CD8-positive, alpha-beta memory T cell (primary cell): ENCODE measurements around the gene MBOAT2. TPM values are rescaled to one million over a fixed set of nuclear protein-coding genes. Genes with fewer than 3 reads are reported as not detected.
"Not testable (repeated sequence)": the region's sequence is repeated elsewhere in the genome, so short reads cannot be mapped to it uniquely, and the experiment has no call there.

ENCODE experiments used
- CTCF ChIA-PET: fragments of 350-600 bp; sonication (Branson Sonifier 250); formaldehyde crosslinking; loops from one replicate; lab custom pipeline; 2021; ENCODE audit warnings: antibody characterized with exemption; lab: Charles Lee
- POLR2A ChIA-PET: fragments of 350-600 bp; sonication (Branson Sonifier 250); formaldehyde crosslinking; loops from one replicate; lab custom pipeline; 2021; ENCODE audit warnings: antibody characterized with exemption; lab: Charles Lee
- DNase-seq, 5 donors: peaks; one replicate each; pipeline versions ENCODE4 v3.0.0 to v3.0.0-alpha.2; 2020 to 2022; ENCODE audit warnings: mixed read lengths in 1 of 5
- H3K27ac ChIP-seq: one replicate; pipeline ENCODE4 v1.7.0; 2013; ENCODE audit warnings: low read depth, mild to moderate bottlenecking, low read length, moderate library complexity
- H3K27me3 ChIP-seq: 2 replicates; pipeline ENCODE4 v1.7.0; 2013; ENCODE audit warnings: low read length, mild to moderate bottlenecking; ENCODE audit not compliant: insufficient read depth, poor library complexity, severe bottlenecking
- H3K36me3 ChIP-seq: 2 replicates; pipeline ENCODE4 v1.7.0; 2013; ENCODE audit warnings: mild to moderate bottlenecking, low read length, moderate library complexity; ENCODE audit not compliant: insufficient read depth
- H3K4me1 ChIP-seq: 2 replicates; pipeline ENCODE4 v1.7.0; 2013; ENCODE audit warnings: mild to moderate bottlenecking, low read length, moderate library complexity; ENCODE audit not compliant: insufficient read depth
- H3K4me3 ChIP-seq: 2 replicates; pipeline ENCODE4 v1.7.0; 2013; ENCODE audit warnings: mild to moderate bottlenecking, low read length
- H3K9me3 ChIP-seq: 2 replicates; pipeline ENCODE4 v1.7.0; 2013; ENCODE audit warnings: mild to moderate bottlenecking, low read length
- H3K27ac Mint-ChIP-seq, 8 donors: one replicate each; pipeline ENCODE4 v1.8.0; 2020 to 2021; ENCODE audit warnings: mixed read lengths in 8 of 8, mild to moderate bottlenecking in 6 of 8, inconsistent platforms in 3 of 8, moderate library complexity in 3 of 8
- H3K27me3 Mint-ChIP-seq, 2 donors: one replicate each; pipeline ENCODE4 v1.8.0; 2020 to 2021; ENCODE audit warnings: mixed read lengths in 2 of 2, mild to moderate bottlenecking in 1 of 2, moderate library complexity in 1 of 2
- H3K36me3 Mint-ChIP-seq, 3 donors: one replicate each; pipeline ENCODE4 v1.8.0; 2020 to 2021; ENCODE audit warnings: mixed read lengths in 3 of 3, inconsistent platforms in 1 of 3, mild to moderate bottlenecking in 1 of 3
- H3K4me1 Mint-ChIP-seq, 3 donors: one replicate each; pipeline ENCODE4 v1.8.0; 2020 to 2021; ENCODE audit warnings: mixed read lengths in 3 of 3, inconsistent platforms in 1 of 3, mild to moderate bottlenecking in 1 of 3
- H3K4me3 Mint-ChIP-seq, 7 donors: one replicate each; pipeline ENCODE4 v1.8.0; 2020 to 2021; ENCODE audit warnings: mixed read lengths in 7 of 7, mild to moderate bottlenecking in 6 of 7, moderate library complexity in 4 of 7, inconsistent platforms in 2 of 7
- H3K9me3 Mint-ChIP-seq, 5 donors: one replicate each; pipeline ENCODE4 v1.8.0; 2020 to 2022; ENCODE audit warnings: mixed read lengths in 5 of 5, mild to moderate bottlenecking in 3 of 5, moderate library complexity in 2 of 5, inconsistent platforms in 1 of 5
- polyA plus RNA-seq: library from polyadenylated mRNA; unstranded; fragments of 300-500 nt; fragmentation: Illumina TruSeq; gene quantifications from one replicate; pipeline ENCODE4 v1.2.3, GENCODE V29; 2021
- total RNA-seq, 2 experiments: library from RNA; stranded (reverse); gene quantifications; one replicate each; pipeline ENCODE4 v1.2.3, GENCODE V29; 2021

The MBOAT2 gene
- total RNA-seq (1 to 10 TPM; 3.2 to 3.3 TPM), polyA plus RNA-seq (0.62 TPM)

- POLR2A ChIA-PET, result no interaction called here
Observed at GRCh38 chr2:9003616-9004337, at the start of gene MBOAT2. MBOAT2 (minus strand) TSS chr2:9003684; CDS start chr2:9003614, 70 bp downstream.

GRCh38 chr2:9052821-9053533 lies 49.5 kb upstream of the MBOAT2 start:
- no peak overlapping the region for H3K27ac ChIP-seq
- H3K4me3 ChIP-seq, result no peak overlapping the region
- peaks cover 0 to 18% of the 10 kb centered on the region in 2 donors for H3K27me3 Mint-ChIP-seq
- no peaks in the 10 kb centered on the region for H3K27me3 ChIP-seq
- peaks cover 10 to 13% (median 11%) of the 10 kb centered on the region in 3 donors for H3K4me1 Mint-ChIP-seq
- no peaks in the 10 kb centered on the region for H3K9me3 ChIP-seq
- CTCF ChIA-PET, result no interaction called here
- peaks cover 0 to 3% (median 0%) of the 10 kb centered on the region in 5 donors for H3K9me3 Mint-ChIP-seq
- H3K27ac Mint-ChIP-seq, result no peak overlapping the region
- peaks cover 5% of the 10 kb centered on the region for H3K4me1 ChIP-seq
- H3K36me3 ChIP-seq, result no peaks in the 10 kb centered on the region
- no peak for DNase-seq
- POLR2A ChIA-PET, result no interaction called here
- H3K36me3 Mint-ChIP-seq, result no peaks in the 10 kb centered on the region
- H3K4me3 Mint-ChIP-seq, result no peak overlapping the region

More at GRCh38 chr2:9003616-9004337, at the start of gene MBOAT2:
- Mint-ChIP-seq H3K36me3 (peaks cover 0 to 1% (median 0%) of the 10 kb centered on the region in 3 donors), H3K27ac (peak within 1 kb of the TSS in 7 of 8 donors; percentile 45 to 84 (median 81)), H3K4me3 (peak within 1 kb of the TSS; percentile 85 to 89 (median 87)), H3K27me3 (peaks cover 6 to 9% of the 10 kb centered on the region in 2 donors), H3K4me1 (peaks cover 10 to 21% (median 19%) of the 10 kb centered on the region in 3 donors), H3K9me3 (no peaks in the 10 kb centered on the region)
- Histone ChIP-seq H3K9me3 (no peaks in the 10 kb centered on the region), H3K27ac (peak within 1 kb of the TSS; percentile 34), H3K27me3 (no peaks in the 10 kb centered on the region), H3K4me1 (peaks cover 4% of the 10 kb centered on the region), H3K4me3 (peak within 1 kb of the TSS; percentile 48), H3K36me3 (no peaks in the 10 kb centered on the region)
- peak; percentile 63 to 76 (median 68) for DNase-seq
- CTCF ChIA-PET, result no interaction called here

- H3K36me3 ChIP-seq, H3K4me3 ChIP-seq, H3K4me1 ChIP-seq, H3K27me3 ChIP-seq, H3K9me3 ChIP-seq, POLR2A ChIA-PET, H3K36me3 Mint-ChIP-seq, DNase-seq, H3K9me3 Mint-ChIP-seq, H3K4me3 Mint-ChIP-seq, H3K27ac ChIP-seq, H3K27ac Mint-ChIP-seq, CTCF ChIA-PET: not testable (repeated sequence)
- peaks cover 4 to 22% of the 10 kb centered on the region in 2 donors for H3K27me3 Mint-ChIP-seq
- peaks cover 10 to 13% (median 11%) of the 10 kb centered on the region in 3 donors for H3K4me1 Mint-ChIP-seq
Observed at GRCh38 chr2:9051451-9051850, 48.0 kb upstream of the MBOAT2 start.

- H3K36me3 Mint-ChIP-seq, result no peaks in the 10 kb centered on the region
- H3K4me3 Mint-ChIP-seq, result no peak overlapping the region
- Histone ChIP-seq H3K27me3 (no peaks in the 10 kb centered on the region), H3K4me1 (no peaks in the 10 kb centered on the region), H3K27ac (no peak overlapping the region), H3K9me3 (no peaks in the 10 kb centered on the region), H3K36me3 (no peaks in the 10 kb centered on the region), H3K4me3 (no peak overlapping the region)
- H3K27ac Mint-ChIP-seq, result no peak overlapping the region
- no peak for DNase-seq
- POLR2A ChIA-PET, result no interaction called here
- H3K27me3 Mint-ChIP-seq, result peaks cover 4 to 22% of the 10 kb centered on the region in 2 donors
- no peaks in the 10 kb centered on the region for H3K9me3 Mint-ChIP-seq
- CTCF ChIA-PET, result no interaction called here
- peaks cover 3 to 6% (median 4%) of the 10 kb centered on the region in 3 donors for H3K4me1 Mint-ChIP-seq
Observed at GRCh38 chr2:9050122-9050809, 46.8 kb upstream of the MBOAT2 start.

GRCh38 chr2:9045595-9045994 lies 42.1 kb upstream of the MBOAT2 start:
- H3K4me3 ChIP-seq, result no peak overlapping the region
- no peaks in the 10 kb centered on the region for H3K4me1 ChIP-seq
- H3K27ac ChIP-seq, result no peak overlapping the region
- ChIA-PET POLR2A (no interaction called here), CTCF (no interaction called here)
- Mint-ChIP-seq H3K36me3 (no peaks in the 10 kb centered on the region), H3K9me3 (no peaks in the 10 kb centered on the region), H3K27me3 (peaks cover 7 to 9% of the 10 kb centered on the region in 2 donors), H3K4me3 (no peak overlapping the region), H3K4me1 (no peaks in the 10 kb centered on the region), H3K27ac (no peak overlapping the region)
- no peak for DNase-seq
- no peaks in the 10 kb centered on the region for H3K36me3 ChIP-seq
- H3K27me3 ChIP-seq, result no peaks in the 10 kb centered on the region
- no peaks in the 10 kb centered on the region for H3K9me3 ChIP-seq

GRCh38 chr2:9043491-9043890 lies 40.0 kb upstream of the MBOAT2 start:
- H3K27ac ChIP-seq, H3K4me1 Mint-ChIP-seq, H3K27me3 Mint-ChIP-seq, H3K9me3 Mint-ChIP-seq, POLR2A ChIA-PET, H3K4me3 ChIP-seq, DNase-seq, H3K9me3 ChIP-seq, H3K36me3 ChIP-seq, CTCF ChIA-PET, H3K36me3 Mint-ChIP-seq, H3K27ac Mint-ChIP-seq, H3K4me1 ChIP-seq, H3K27me3 ChIP-seq, H3K4me3 Mint-ChIP-seq: not testable (repeated sequence)

- H3K4me3 ChIP-seq, result no peak overlapping the region
- H3K9me3 Mint-ChIP-seq, result peaks cover 6 to 14% (median 8%) of the 10 kb centered on the region in 5 donors
- H3K4me3 Mint-ChIP-seq, result no peak overlapping the region
- no peaks in the 10 kb centered on the region for H3K9me3 ChIP-seq
- ChIA-PET CTCF (no interaction called here), POLR2A (no interaction called here)
- H3K4me1 Mint-ChIP-seq, result no peaks in the 10 kb centered on the region
- no peaks in the 10 kb centered on the region for H3K27me3 ChIP-seq
- H3K27ac Mint-ChIP-seq, result no peak overlapping the region
- H3K36me3 Mint-ChIP-seq, result peaks cover 0 to 10% (median 0%) of the 10 kb centered on the region in 3 donors
- no peak for DNase-seq
- H3K27me3 Mint-ChIP-seq, result peaks cover 11 to 50% of the 10 kb centered on the region in 2 donors
- H3K4me1 ChIP-seq, result no peaks in the 10 kb centered on the region
- H3K27ac ChIP-seq, result no peak overlapping the region
- no peaks in the 10 kb centered on the region for H3K36me3 ChIP-seq
Observed at GRCh38 chr2:9037166-9037565, 33.7 kb upstream of the MBOAT2 start.
